ENCODE data around the gene PRIM2. TPM values are rescaled to one million over a fixed set of nuclear protein-coding genes. Genes with fewer than 3 reads are reported as not detected.
"Not testable (repeated sequence)": the region's sequence is repeated elsewhere in the genome, so short reads cannot be mapped to it uniquely, and the experiment has no call there.

PRIM2 gene
- total RNA-seq, 4 donors from 2014 or later, result 6.0 to 15.0 (median 7.0) TPM

GRCh38 chr6:57307850-57308249, 9.6 kb upstream of the PRIM2 start:
- Histone ChIP-seq H3K4me1 (peaks cover 0 to 36% (median 33%) of the 10 kb centered on the region in 4 donors), H3K27ac (replicated peaks in 1 of 4) (no peak overlapping the region), H3K4me3 (no peak overlapping the region), H3K9me3 (no peaks in the 10 kb centered on the region), H3K36me3 (no peaks in the 10 kb centered on the region), H3K27me3 (no peaks in the 10 kb centered on the region)
- TF ChIP-seq, protein P1, sequence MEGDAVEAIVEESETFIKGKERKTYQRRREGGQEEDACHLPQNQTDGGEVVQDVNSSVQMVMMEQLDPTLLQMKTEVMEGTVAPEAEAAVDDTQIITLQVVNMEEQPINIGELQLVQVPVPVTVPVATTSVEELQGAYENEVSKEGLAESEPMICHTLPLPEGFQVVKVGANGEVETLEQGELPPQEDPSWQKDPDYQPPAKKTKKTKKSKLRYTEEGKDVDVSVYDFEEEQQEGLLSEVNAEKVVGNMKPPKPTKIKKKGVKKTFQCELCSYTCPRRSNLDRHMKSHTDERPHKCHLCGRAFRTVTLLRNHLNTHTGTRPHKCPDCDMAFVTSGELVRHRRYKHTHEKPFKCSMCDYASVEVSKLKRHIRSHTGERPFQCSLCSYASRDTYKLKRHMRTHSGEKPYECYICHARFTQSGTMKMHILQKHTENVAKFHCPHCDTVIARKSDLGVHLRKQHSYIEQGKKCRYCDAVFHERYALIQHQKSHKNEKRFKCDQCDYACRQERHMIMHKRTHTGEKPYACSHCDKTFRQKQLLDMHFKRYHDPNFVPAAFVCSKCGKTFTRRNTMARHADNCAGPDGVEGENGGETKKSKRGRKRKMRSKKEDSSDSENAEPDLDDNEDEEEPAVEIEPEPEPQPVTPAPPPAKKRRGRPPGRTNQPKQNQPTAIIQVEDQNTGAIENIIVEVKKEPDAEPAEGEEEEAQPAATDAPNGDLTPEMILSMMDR (IDR thresholded peaks at IDR 0.05), result no peak
- TF ChIP-seq POLR2A (IDR thresholded peaks at IDR 0.05; ENCODE audit: low read depth) (no peak), POLR2AphosphoS5 (IDR thresholded peaks at IDR 0.05) (no peak), EP300 (IDR thresholded peaks at IDR 0.05) (no peak)
- intact Hi-C loops (cut with DNase I), result no loop called here
- no peak for DNase-seq (ENCODE audit: extremely low spot score)
- WGBS, result 91% methylated on average over 1 of the region's 1 CpG

DNA sequence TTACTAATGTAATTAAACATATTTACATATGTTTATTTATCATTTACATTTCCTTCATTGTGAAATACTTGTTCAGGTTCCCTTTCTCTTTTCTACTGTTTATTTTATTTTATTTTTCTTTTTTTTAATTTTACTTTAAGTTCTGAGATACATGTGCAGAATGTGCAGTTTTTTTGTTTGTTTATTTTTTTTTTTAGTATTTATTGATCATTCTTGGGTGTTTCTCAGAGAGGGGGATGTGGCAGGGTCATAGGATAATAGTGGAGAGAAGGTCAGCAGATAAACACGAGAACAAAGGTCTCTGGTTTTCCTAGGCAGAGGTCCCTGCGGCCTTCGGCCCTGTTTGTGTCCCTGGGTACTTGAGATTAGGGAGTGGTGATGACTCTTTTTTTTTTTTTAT, 8.7 kb upstream of the PRIM2 start:
- WGBS, result 91% methylated on average over 3 of the region's 3 CpGs
- H3K27me3 ChIP-seq; intact Hi-C loops (cut with DNase I): not testable (repeated sequence)

DNA sequence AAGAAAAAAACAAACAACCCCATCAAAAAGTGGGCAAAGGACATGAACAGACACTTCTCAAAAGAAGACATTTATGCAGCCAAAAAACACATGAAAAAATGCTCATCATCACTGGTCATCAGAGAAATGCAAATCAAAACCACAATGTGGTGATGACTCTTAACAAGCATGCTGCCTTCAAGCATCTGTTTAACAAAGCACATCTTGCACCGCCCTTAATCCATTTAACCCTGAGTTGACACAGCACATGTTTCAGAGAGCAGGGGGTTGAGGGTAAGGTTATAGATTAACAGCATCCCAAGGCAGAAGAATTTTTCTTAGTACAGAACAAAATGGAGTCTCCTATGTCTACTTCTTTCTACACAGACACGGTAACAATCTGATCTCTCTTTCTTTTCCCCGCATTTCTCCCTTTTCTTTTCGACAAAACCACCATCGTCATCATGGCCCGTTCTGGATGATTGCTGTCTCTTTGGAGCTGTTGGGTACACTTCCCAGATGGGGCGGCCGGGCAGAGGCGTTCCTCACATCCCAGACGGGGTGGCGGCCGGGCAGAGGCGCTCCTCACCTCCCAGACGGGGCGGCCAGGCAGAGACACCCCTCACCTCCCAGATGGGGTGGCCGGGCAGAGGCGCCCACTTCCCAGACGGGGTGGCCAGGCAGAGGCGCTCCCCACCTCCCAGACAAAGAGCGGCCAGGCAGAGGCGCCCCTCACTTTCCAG, 7.2 kb upstream of the PRIM2 start:
- H3K36me3 ChIP-seq; H3K27me3 ChIP-seq; H3K27ac ChIP-seq (replicated peaks in 1 of 4); H3K9me3 ChIP-seq; DNase-seq (ENCODE audit: extremely low spot score); H3K4me3 ChIP-seq: not testable (repeated sequence)
- intact Hi-C loops (cut with DNase I), result loop anchor here (5.0 kb wide), 1 partner anchor 48 kb away; no protein-coding TSS in a partner anchor
- H3K4me1 ChIP-seq, result peaks cover 9 to 31% (median 26%) of the 10 kb centered on the region in 4 donors
- 93% methylated on average over 21 of the region's 21 CpGs for WGBS

More for the DNA sequence above, 8.7 kb upstream of the PRIM2 start:
- H3K4me1 ChIP-seq, result peaks cover 6 to 36% (median 33%) of the 10 kb centered on the region in 4 donors
- H3K9me3 ChIP-seq; DNase-seq (ENCODE audit: extremely low spot score); H3K4me3 ChIP-seq; H3K27ac ChIP-seq (replicated peaks in 1 of 4); H3K36me3 ChIP-seq: not testable (repeated sequence)

GRCh38 chr6:57310817-57311157, 6.6 kb upstream of the PRIM2 start:
- Histone ChIP-seq H3K27me3 (no peaks in the 10 kb centered on the region), H3K4me3 (no peak overlapping the region), H3K4me1 (peaks cover 9 to 27% (median 20%) of the 10 kb centered on the region in 4 donors), H3K27ac (replicated peaks in 1 of 4) (no peak overlapping the region), H3K36me3 (no peaks in the 10 kb centered on the region), H3K9me3 (no peaks in the 10 kb centered on the region)
- intact Hi-C loops (cut with DNase I), result loop anchor here (5.0 kb wide), 1 partner anchor 48 kb away; no protein-coding TSS in a partner anchor
- no peak for DNase-seq (ENCODE audit: extremely low spot score)
- WGBS, result 96% methylated on average over 10 of the region's 24 CpGs
- TF ChIP-seq POLR2A (IDR thresholded peaks at IDR 0.05; ENCODE audit: low read depth), result no peak
- TF ChIP-seq POLR2AphosphoS5 (IDR thresholded peaks at IDR 0.05), result no peak
- no peak for TF ChIP-seq EP300 (IDR thresholded peaks at IDR 0.05)
- TF ChIP-seq, protein P1 (IDR thresholded peaks at IDR 0.05), result no peak

DNA sequence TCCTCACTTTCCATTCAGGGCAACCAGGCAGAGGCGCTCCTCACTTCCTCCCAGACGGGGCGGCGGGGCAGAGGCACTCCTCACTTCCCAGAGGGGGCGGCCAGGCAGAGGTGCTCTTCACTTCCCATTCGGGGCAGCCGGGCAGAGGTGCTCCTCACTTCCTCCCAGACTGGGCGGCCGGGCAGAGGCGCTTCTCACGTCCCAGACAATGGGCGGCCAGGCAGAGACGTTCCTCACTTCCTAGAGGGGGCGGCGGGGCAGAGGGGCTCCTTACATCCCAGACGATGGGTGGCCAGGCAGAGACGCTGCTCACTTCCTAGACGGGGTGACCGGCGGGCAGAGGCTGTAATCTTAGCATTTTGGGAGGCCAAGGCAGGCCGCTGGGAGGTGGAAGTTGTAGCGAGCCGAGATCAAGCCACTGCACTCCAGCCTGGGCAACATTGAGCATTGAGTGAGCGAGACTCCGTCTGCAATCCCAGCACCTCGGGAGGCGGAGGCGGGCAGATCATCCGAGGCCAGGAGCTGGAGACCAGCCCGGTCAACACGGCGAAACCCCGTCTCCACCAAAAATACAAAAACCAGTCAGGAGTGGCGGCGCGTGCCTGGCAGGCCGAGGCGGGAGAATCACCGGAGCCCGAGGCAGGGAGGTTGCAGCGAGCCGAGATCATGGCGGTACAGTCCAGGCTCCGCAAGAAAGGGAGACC, 6.0 kb upstream of the PRIM2 start:
- H3K4me1 ChIP-seq, result peaks cover 9 to 28% (median 19%) of the 10 kb centered on the region in 4 donors
- not testable (repeated sequence) for H3K36me3 ChIP-seq; H3K4me3 ChIP-seq; H3K9me3 ChIP-seq; H3K27ac ChIP-seq (replicated peaks in 1 of 4); H3K27me3 ChIP-seq; DNase-seq (ENCODE audit: extremely low spot score)
- WGBS, result 94% methylated on average over 17 of the region's 44 CpGs
- intact Hi-C loops (cut with DNase I), result loop anchor here (5.0 kb wide), 1 partner anchor 49 kb away; no protein-coding TSS in a partner anchor

DNA sequence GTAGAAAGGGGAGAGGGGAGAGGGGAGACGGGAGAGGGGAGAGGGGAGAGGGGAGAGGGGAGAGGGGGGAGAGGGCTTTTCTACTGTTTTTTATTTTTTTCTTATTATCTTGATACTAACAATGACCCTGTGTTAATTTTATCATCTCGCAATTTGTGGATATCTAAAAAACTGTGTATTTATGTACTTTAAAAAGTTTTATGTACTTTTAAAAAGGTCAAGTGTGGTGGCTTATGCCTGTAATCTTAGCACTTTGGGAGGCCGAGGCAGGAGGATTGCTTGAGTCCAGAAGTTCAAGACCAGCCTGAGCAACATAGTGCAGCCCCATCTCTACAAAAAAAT, 5.5 kb upstream of the PRIM2 start:
- intact Hi-C loops (cut with DNase I), result loop anchor here (5.0 kb wide), 1 partner anchor 50 kb away; no protein-coding TSS in a partner anchor

More for the DNA sequence above, 5.5 kb upstream of the PRIM2 start:
- Histone ChIP-seq H3K27ac (replicated peaks in 1 of 4) (no peak overlapping the region), H3K4me3 (no peak overlapping the region), H3K27me3 (no peaks in the 10 kb centered on the region), H3K9me3 (no peaks in the 10 kb centered on the region), H3K4me1 (peaks cover 9 to 28% (median 20%) of the 10 kb centered on the region in 4 donors), H3K36me3 (no peaks in the 10 kb centered on the region)
- no peak for TF ChIP-seq POLR2A (IDR thresholded peaks at IDR 0.05; ENCODE audit: low read depth)
- WGBS, result 88% methylated on average over 3 of the region's 3 CpGs
- no peak for DNase-seq (ENCODE audit: extremely low spot score)

Measured in esophagus muscularis mucosa (tissue), 4 donors.